Neutrophil (primary cell): ENCODE data around the gene SUCO.

ENCODE experiments used
- H3K27ac ChIP-seq: fragments of 200-600 bp; sonication (generic); 2 replicates; pipeline ENCODE4 v1.5.1; 2016; ENCODE audit warnings: mild to moderate bottlenecking, moderate library complexity
- H3K27me3 ChIP-seq: fragments of 200-600 bp; sonication (generic); 2 replicates; pipeline ENCODE4 v1.6.0; 2016; ENCODE audit warnings: mild to moderate bottlenecking
- H3K36me3 ChIP-seq: fragments of 200-600 bp; sonication (generic); 2 replicates; pipeline ENCODE4 v1.5.1; 2017
- H3K4me1 ChIP-seq, 2 experiments: fragments of 200-600 bp in 1 of 2; sonication (generic) in 1 of 2; 1 replicate in 1 of 2; 2 replicates in 1 of 2; pipeline versions ENCODE4 v1.5.1 to v1.6.1; 2013 to 2016; ENCODE audit warnings: low read depth in 1 of 2, low read length in 1 of 2, mild to moderate bottlenecking in 1 of 2, moderate library complexity in 1 of 2; ENCODE audit not compliant: control insufficient read depth in 1 of 2, insufficient read depth in 1 of 2
- H3K4me3 ChIP-seq, 2 experiments: fragments of 200-600 bp in 1 of 2; sonication (generic) in 1 of 2; 1 replicate in 1 of 2; 2 replicates in 1 of 2; pipeline ENCODE4 v1.5.1; 2013 to 2016; ENCODE audit warnings: low read depth in 1 of 2, low read length in 1 of 2, mild to moderate bottlenecking in 1 of 2, moderate library complexity in 1 of 2
- H3K9me3 ChIP-seq: fragments of 200-600 bp; sonication (generic); 2 replicates; pipeline ENCODE4 v1.5.1; 2016
- TF ChIP-seq, protein P1 (sequence below): fragments of 200-600 bp; sonication (generic); IDR thresholded peaks from 2 replicates; pipeline ENCODE4 v1.5.1; 2016; ENCODE audit warnings: antibody characterized with exemption

Gene SUCO

DNA sequence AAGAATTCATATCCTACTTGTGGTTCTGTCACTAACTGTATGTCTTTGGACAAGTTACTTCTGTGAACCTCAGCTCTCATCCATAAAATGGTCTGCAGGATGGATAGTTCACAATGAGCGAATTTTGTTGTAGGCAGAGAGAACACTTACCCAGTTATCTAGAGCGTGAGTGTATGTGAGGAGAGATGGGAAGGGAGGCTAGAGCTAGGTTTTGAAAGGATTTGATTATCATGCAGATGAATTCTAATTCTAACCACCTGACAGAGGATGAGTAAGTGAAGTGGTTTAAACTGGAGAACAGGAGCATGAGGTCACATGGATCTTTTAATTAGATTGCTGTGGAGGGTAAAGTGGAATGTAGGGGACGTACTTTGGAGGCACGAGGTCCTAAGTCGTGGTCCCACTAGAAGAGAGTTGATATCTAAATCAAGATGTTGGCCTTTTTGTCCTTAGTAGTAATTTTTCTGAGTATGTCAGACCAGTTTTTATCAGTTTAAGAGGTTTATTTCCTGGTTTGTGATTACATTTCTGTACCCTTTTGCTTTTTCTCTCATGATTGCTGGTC is 5.0 kb downstream of the SUCO start:
- Histone ChIP-seq H3K4me3 (no peak overlapping the region), H3K27me3 (no peaks in the 10 kb centered on the region), H3K9me3 (no peaks in the 10 kb centered on the region), H3K27ac (peak overlapping the region; percentile 94), H3K4me1 (peaks cover 70 to 74% of the 10 kb centered on the region in 2 experiments), H3K36me3 (no peaks in the 10 kb centered on the region)
- TF ChIP-seq, protein P1, sequence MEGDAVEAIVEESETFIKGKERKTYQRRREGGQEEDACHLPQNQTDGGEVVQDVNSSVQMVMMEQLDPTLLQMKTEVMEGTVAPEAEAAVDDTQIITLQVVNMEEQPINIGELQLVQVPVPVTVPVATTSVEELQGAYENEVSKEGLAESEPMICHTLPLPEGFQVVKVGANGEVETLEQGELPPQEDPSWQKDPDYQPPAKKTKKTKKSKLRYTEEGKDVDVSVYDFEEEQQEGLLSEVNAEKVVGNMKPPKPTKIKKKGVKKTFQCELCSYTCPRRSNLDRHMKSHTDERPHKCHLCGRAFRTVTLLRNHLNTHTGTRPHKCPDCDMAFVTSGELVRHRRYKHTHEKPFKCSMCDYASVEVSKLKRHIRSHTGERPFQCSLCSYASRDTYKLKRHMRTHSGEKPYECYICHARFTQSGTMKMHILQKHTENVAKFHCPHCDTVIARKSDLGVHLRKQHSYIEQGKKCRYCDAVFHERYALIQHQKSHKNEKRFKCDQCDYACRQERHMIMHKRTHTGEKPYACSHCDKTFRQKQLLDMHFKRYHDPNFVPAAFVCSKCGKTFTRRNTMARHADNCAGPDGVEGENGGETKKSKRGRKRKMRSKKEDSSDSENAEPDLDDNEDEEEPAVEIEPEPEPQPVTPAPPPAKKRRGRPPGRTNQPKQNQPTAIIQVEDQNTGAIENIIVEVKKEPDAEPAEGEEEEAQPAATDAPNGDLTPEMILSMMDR: no peak

DNA sequence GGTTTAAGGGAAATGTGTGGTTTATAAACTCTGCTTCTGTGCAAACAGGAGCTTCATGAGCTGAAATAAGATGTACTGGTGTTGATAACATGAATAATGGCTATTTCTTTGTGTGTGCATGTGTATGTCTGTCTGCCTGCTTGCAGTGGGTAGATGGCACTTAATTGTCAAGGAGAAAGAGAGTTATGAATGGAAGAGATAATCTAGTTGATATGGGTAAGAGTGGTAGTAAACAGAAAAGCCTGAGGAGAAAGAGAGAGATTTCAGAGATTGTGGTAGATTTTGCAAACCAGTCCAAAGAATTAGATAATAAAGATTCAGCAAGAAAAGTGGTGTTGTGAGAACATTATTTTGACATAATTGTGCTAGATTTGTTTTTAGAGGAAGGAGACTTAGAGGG is 7.7 kb downstream of the SUCO start:
- no peaks in the 10 kb centered on the region for H3K27me3 ChIP-seq
- H3K4me3 ChIP-seq: no peak overlapping the region
- TF ChIP-seq, protein P1: no peak
- H3K9me3 ChIP-seq: no peaks in the 10 kb centered on the region
- peaks cover 67 to 76% of the 10 kb centered on the region in 2 experiments for H3K4me1 ChIP-seq
- no peaks in the 10 kb centered on the region for H3K36me3 ChIP-seq
- peak overlapping the region; percentile 63 for H3K27ac ChIP-seq

- Histone ChIP-seq H3K27me3 (no peaks in the 10 kb centered on the region), H3K36me3 (no peaks in the 10 kb centered on the region), H3K9me3 (no peaks in the 10 kb centered on the region), H3K4me1 (peaks cover 51 to 61% of the 10 kb centered on the region in 2 experiments), H3K4me3 (no peak overlapping the region), H3K27ac (peak overlapping the region; percentile 60)
- TF ChIP-seq, protein P1: no peak
Measured at GRCh38 chr1:172544481-172545104, 11.6 kb downstream of the SUCO start.

GRCh38 chr1:172545396-172546004 is 12.6 kb downstream of the SUCO start:
- Histone ChIP-seq H3K27ac (peak overlapping the region; percentile 60), H3K27me3 (no peaks in the 10 kb centered on the region), H3K4me3 (no peak overlapping the region), H3K4me1 (peaks cover 42 to 56% of the 10 kb centered on the region in 2 experiments), H3K9me3 (no peaks in the 10 kb centered on the region), H3K36me3 (no peaks in the 10 kb centered on the region)
- TF ChIP-seq, protein P1: no peak

DNA sequence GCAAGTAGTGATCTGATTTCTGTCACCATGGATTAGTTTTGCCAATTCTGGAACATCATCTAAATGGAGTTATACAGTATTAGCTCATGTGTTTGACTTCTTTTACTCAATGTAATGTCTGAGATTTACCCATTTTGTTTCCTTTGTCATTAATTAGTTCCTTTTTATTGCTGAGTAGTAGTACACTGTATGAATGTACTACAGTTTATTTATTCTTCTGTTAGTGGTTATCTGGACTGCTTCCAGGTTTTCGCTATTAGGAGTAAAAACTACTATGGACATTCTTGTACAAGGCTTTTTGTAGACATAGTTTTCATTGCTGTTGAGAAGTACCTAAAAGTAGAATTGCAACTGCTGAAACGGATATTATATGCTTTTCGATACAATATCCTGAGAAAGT is 14.1 kb downstream of the SUCO start:
- TF ChIP-seq, protein P1: no peak
- Histone ChIP-seq H3K4me3 (no peak overlapping the region), H3K9me3 (no peaks in the 10 kb centered on the region), H3K27me3 (no peaks in the 10 kb centered on the region), H3K27ac (no peak overlapping the region), H3K4me1 (peaks cover 29 to 41% of the 10 kb centered on the region in 2 experiments), H3K36me3 (no peaks in the 10 kb centered on the region)
